ENCODE data around the gene ISLR. TPM values are rescaled to one million over a fixed set of nuclear protein-coding genes. Genes with fewer than 3 reads are reported as not detected.
A peak's percentile ranks its signal among the peaks of the same experiment; 100 is the strongest.

The ISLR gene
- total RNA-seq, 1 experiment from 2014 or later = 0.12 TPM

- H3K4me2 ChIP-seq (ENCODE audit: low read length) = peak overlapping the region; percentile 50
- ChIA-PET CTCF (no interaction called here), POLR2A (no interaction called here), RAD21 (ENCODE audit: low non-redundant PET in 1 of 2, low total read pairs in 2 of 2, uncharacterized antibody in 2 of 2, unreplicated experiment in 2 of 2) (no interaction called here)
- ATAC-seq (peak; percentile 80), DNase-seq (ENCODE audit: low read depth, low spot score) (no peak)
- H3K27ac ChIP-seq (ENCODE audit: low read depth, low read length) = peak overlapping the region; percentile 6; the same call in 1 of the 2 replicates
- H3K9me3 ChIP-seq (ENCODE audit: control insufficient read depth in 1 of 2, insufficient read depth in 1 of 2, low read depth in 1 of 2, low read length in 2 of 2) = no peaks in the 10 kb centered on the region
- TF ChIP-seq, protein P1, sequence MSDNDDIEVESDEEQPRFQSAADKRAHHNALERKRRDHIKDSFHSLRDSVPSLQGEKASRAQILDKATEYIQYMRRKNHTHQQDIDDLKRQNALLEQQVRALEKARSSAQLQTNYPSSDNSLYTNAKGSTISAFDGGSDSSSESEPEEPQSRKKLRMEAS (IDR thresholded peaks at IDR 0.05) = no peak
- TF ChIP-seq TCF7L2 (IDR thresholded peaks at IDR 0.05; ENCODE audit: borderline replicate concordance, extremely low read depth, insufficient read depth, insufficient read length) = peak; percentile 17
- peaks cover 13% of the 10 kb centered on the region; the same call in 1 of the 2 replicates for H3K27me3 ChIP-seq (ENCODE audit: insufficient read depth, low read length)
- no peaks in the 10 kb centered on the region for H3K79me2 ChIP-seq (ENCODE audit: insufficient read depth, low read length)
- H3K9me2 ChIP-seq (ENCODE audit: insufficient read depth) = no peaks in the 10 kb centered on the region
- H4K20me1 ChIP-seq (ENCODE audit: insufficient read depth) = no peaks in the 10 kb centered on the region
- no peak overlapping the region for H3K4me3 ChIP-seq (replicated peaks in 1 of 2; ENCODE audit: low read depth in 1 of 2, low read length in 2 of 2)
- peaks cover 8 to 21% of the 10 kb centered on the region in 2 experiments; a peak in 3 of 4 replicates for H3K4me1 ChIP-seq (ENCODE audit: control insufficient read depth in 1 of 2, insufficient read depth in 2 of 2, low read length in 2 of 2)
- intact Hi-C loops (cut with micrococcal nuclease) = no loop called here
- no peak overlapping the region for H3K9ac ChIP-seq (ENCODE audit: low read length)
- no TSS peak for BruUV-seq (replicated peaks)
- H3K36me3 ChIP-seq (ENCODE audit: control insufficient read depth in 1 of 2, insufficient read depth in 2 of 2, low read length in 2 of 2) = no peaks in the 10 kb centered on the region
- no peak overlapping the region for H2AFZ ChIP-seq (ENCODE audit: low read depth, low read length, poor library complexity, severe bottlenecking)
These were observed 5.8 kb downstream of the ISLR start for GRCh38 chr15:74179101-74179841.

GRCh38 chr15:74179983-74180880 is 6.7 kb downstream of the ISLR start:
- peak overlapping the region; percentile 6; the same call in 1 of the 2 replicates for H3K27ac ChIP-seq (ENCODE audit: low read depth, low read length)
- intact Hi-C loops (cut with micrococcal nuclease) = no loop called here
- peaks cover 8 to 21% of the 10 kb centered on the region in 2 experiments; a peak in 3 of 4 replicates for H3K4me1 ChIP-seq (ENCODE audit: control insufficient read depth in 1 of 2, insufficient read depth in 2 of 2, low read length in 2 of 2)
- no peaks in the 10 kb centered on the region for H3K9me2 ChIP-seq (ENCODE audit: insufficient read depth)
- TF ChIP-seq ATF3 (IDR thresholded peaks at IDR 0.05) = no peak
- TF ChIP-seq SRF (IDR thresholded peaks at IDR 0.05; ENCODE audit: low read depth) = no peak
- no peak for TF ChIP-seq RAD21 (IDR thresholded peaks at IDR 0.05; ENCODE audit: low read depth)
- TF ChIP-seq, protein P1 (IDR thresholded peaks at IDR 0.05) = no peak
- ChIA-PET RAD21 (ENCODE audit: low non-redundant PET in 1 of 2, low total read pairs in 2 of 2, uncharacterized antibody in 2 of 2, unreplicated experiment in 2 of 2) (no interaction called here), CTCF (interaction anchor here (0.7 kb wide), 1 partner anchor 127 kb away, joined by 3 read pairs; no protein-coding TSS in a partner anchor), POLR2A (no interaction called here)
- ATAC-seq = no peak
- no peaks in the 10 kb centered on the region for H4K20me1 ChIP-seq (ENCODE audit: insufficient read depth)
- no peak for DNase-seq (ENCODE audit: low read depth, low spot score)
- no TSS peak for BruUV-seq (replicated peaks)
- no peak overlapping the region for H3K9ac ChIP-seq (ENCODE audit: low read length)
- peaks cover 14% of the 10 kb centered on the region; the same call in 1 of the 2 replicates for H3K27me3 ChIP-seq (ENCODE audit: insufficient read depth, low read length)
- H3K4me2 ChIP-seq (ENCODE audit: low read length) = peak overlapping the region; percentile 50
- H2AFZ ChIP-seq (ENCODE audit: low read depth, low read length, poor library complexity, severe bottlenecking) = no peak overlapping the region
- H3K79me2 ChIP-seq (ENCODE audit: insufficient read depth, low read length) = no peaks in the 10 kb centered on the region
- no peak overlapping the region for H3K4me3 ChIP-seq (replicated peaks in 1 of 2; ENCODE audit: low read depth in 1 of 2, low read length in 2 of 2)
- H3K9me3 ChIP-seq (ENCODE audit: control insufficient read depth in 1 of 2, insufficient read depth in 1 of 2, low read depth in 1 of 2, low read length in 2 of 2) = no peaks in the 10 kb centered on the region
- H3K36me3 ChIP-seq (ENCODE audit: control insufficient read depth in 1 of 2, insufficient read depth in 2 of 2, low read length in 2 of 2) = no peaks in the 10 kb centered on the region

Measured in HCT116 (cell line).